B cell (primary cell): ENCODE results near the gene BICDL2. TPM values are rescaled to one million over a fixed set of nuclear protein-coding genes. Genes with fewer than 3 reads are reported as not detected.

Experiments used
- ATAC-seq: fragments of 200-7000 bp; cut with Tn5 transposase; one replicate; pipeline ENCODE4 v1.10.0; 2021; ENCODE audit warnings: low read depth, mild to moderate bottlenecking, moderate number of reproducible peaks, moderate library complexity
- CTCF ChIA-PET: fragments of 350-600 bp; sonication (Branson Sonifier 250); formaldehyde crosslinking; loops from one replicate; lab custom pipeline; 2021; ENCODE audit warnings: antibody characterized with exemption, inconsistent platforms; lab: Charles Lee
- POLR2A ChIA-PET: fragments of 350-600 bp; sonication (Branson Sonifier 250); formaldehyde crosslinking; loops from one replicate; lab custom pipeline; 2021; ENCODE audit warnings: antibody characterized with exemption; lab: Charles Lee
- DNase-seq: peaks from one replicate; pipeline ENCODE4 v3.0.0; 2013
- H2AFZ ChIP-seq: 2 replicates; pipeline ENCODE4 v1.6.1; 2012; ENCODE audit warnings: mild to moderate bottlenecking, low read depth, low read length; ENCODE audit not compliant: insufficient read depth, poor library complexity, severe bottlenecking
- H3K27ac ChIP-seq, 2 donors: 1 replicate in 1 of 2; 2 replicates in 1 of 2; pipeline ENCODE4 v1.5.1; 2012 to 2013; ENCODE audit warnings: low read length in 2 of 2, mild to moderate bottlenecking in 2 of 2, moderate library complexity in 1 of 2
- H3K27me3 ChIP-seq, 4 experiments: fragments of 200-600 bp in 1 of 4; sonication (generic) in 1 of 4; replicated peaks in 1 of 4; 1 replicate in 2 of 4; 2 replicates in 2 of 4; pipeline versions ENCODE4 v1.6.1 to v1.7.0; 2013 to 2016; ENCODE audit warnings: low read length in 3 of 4, mild to moderate bottlenecking in 2 of 4, mixed read lengths in 1 of 4, moderate library complexity in 1 of 4; ENCODE audit not compliant: insufficient read depth in 4 of 4, control insufficient read depth in 3 of 4; ENCODE audit errors: control extremely low read depth in 1 of 4
- H3K36me3 ChIP-seq, 2 experiments: replicated peaks in 1 of 2; 1 replicate in 1 of 2; 2 replicates in 1 of 2; pipeline versions ENCODE4 v1.6.1 to v1.7.1; 2013; ENCODE audit warnings: low read length in 1 of 2; ENCODE audit not compliant: insufficient read depth in 2 of 2, control insufficient read depth in 1 of 2; ENCODE audit errors: control extremely low read depth in 1 of 2, extremely low read depth in 1 of 2
- H3K4me1 ChIP-seq, 2 donors: fragments of 200-600 bp in 1 of 2; sonication (generic) in 1 of 2; 1 replicate in 1 of 2; 2 replicates in 1 of 2; pipeline versions ENCODE4 v1.5.1 to v1.6.1; 2013 to 2017; ENCODE audit warnings: low read length in 2 of 2; ENCODE audit not compliant: control insufficient read depth in 2 of 2, insufficient read depth in 2 of 2
- H3K4me2 ChIP-seq: replicated peaks from 2 replicates; pipeline ENCODE3; 2012; ENCODE audit warnings: mild to moderate bottlenecking, low read depth, low read length; ENCODE audit not compliant: poor library complexity, severe bottlenecking
- H3K4me3 ChIP-seq, 5 experiments: fragments of 200-600 bp in 1 of 5; sonication (generic) in 1 of 5; 1 replicate in 3 of 5; 2 replicates in 2 of 5; pipeline versions ENCODE4 v1.5.1 to v1.7.0; 2011 to 2016; ENCODE audit warnings: low read length in 4 of 5, mild to moderate bottlenecking in 4 of 5, low read depth in 2 of 5, control low read depth in 1 of 5, moderate library complexity in 1 of 5; ENCODE audit not compliant: insufficient read depth in 1 of 5; ENCODE audit errors: control extremely low read depth in 1 of 5, extremely low read depth in 1 of 5
- H3K79me2 ChIP-seq: fragments of 200-600 bp; sonication (generic); one replicate; pipeline ENCODE4 v1.6.0; 2016; ENCODE audit warnings: low read length; ENCODE audit not compliant: control insufficient read depth, insufficient read depth
- H3K9ac ChIP-seq: fragments of 200-600 bp; sonication (generic); 2 replicates; pipeline ENCODE4 v1.6.1; 2017; ENCODE audit warnings: mild to moderate bottlenecking, low read length, moderate library complexity
- H3K9me3 ChIP-seq, 3 donors: one replicate each; pipeline versions ENCODE4 v1.6.1 to v1.7.1; 2013; ENCODE audit warnings: low read length in 2 of 3; ENCODE audit not compliant: control insufficient read depth in 2 of 3, insufficient read depth in 1 of 3; ENCODE audit errors: control extremely low read depth in 1 of 3
- H4K20me1 ChIP-seq: 2 replicates; pipeline ENCODE4 v1.6.0; 2012; ENCODE audit warnings: mild to moderate bottlenecking, low read length; ENCODE audit not compliant: insufficient read depth, control insufficient read depth, poor library complexity, severe bottlenecking
- H3K27ac Mint-ChIP-seq: one replicate; pipeline ENCODE4 v1.8.0; 2021; ENCODE audit warnings: mixed read lengths
- H3K27me3 Mint-ChIP-seq: one replicate; pipeline ENCODE4 v1.8.0; 2021; ENCODE audit warnings: mixed read lengths
- H3K4me1 Mint-ChIP-seq: one replicate; pipeline ENCODE4 v1.8.0; 2021; ENCODE audit warnings: mixed read lengths
- H3K4me3 Mint-ChIP-seq: one replicate; pipeline ENCODE4 v1.8.0; 2021; ENCODE audit warnings: mixed read lengths
- H3K9me3 Mint-ChIP-seq: one replicate; pipeline ENCODE4 v1.8.0; 2022; ENCODE audit warnings: mixed read lengths; ENCODE audit not compliant: insufficient read depth
- CTCF ChIP-seq: fragments of 200-600 bp; IDR thresholded peaks from one replicate; pipeline ENCODE4 v1.8.0; 2022; ENCODE audit warnings: antibody characterized with exemption, mild to moderate bottlenecking
- EZH2 ChIP-seq: IDR thresholded peaks from 2 replicates; pipeline ENCODE4 v1.6.1; 2012; ENCODE audit warnings: borderline replicate concordance, low read depth, mild to moderate bottlenecking, moderate library complexity, low read length; ENCODE audit not compliant: insufficient read depth, poor library complexity, severe bottlenecking
- WGBS: methylation state at CpG from one replicate; pipeline ENCODE4 v1.1.5; 2013; ENCODE audit warnings: missing lambda C conversion rate; ENCODE audit not compliant: insufficient coverage; 5-methylcytosine and 5-hydroxymethylcytosine counted together
- intact Hi-C: fragments of 100-400 bp; cut with micrococcal nuclease; formaldehyde crosslinking; loops from one replicate; pipeline ENCODE4 v1.10.0; 2022
- polyA plus RNA-seq: library from polyadenylated mRNA; depleted of rRNA; stranded (reverse); fragments of >200 nt; gene quantifications from 2 replicates; pipeline ENCODE4 v1.2.3, GENCODE V29; 2012
- total RNA-seq, 2 donors: library from RNA; stranded (reverse); fragments of 120-200 nt in 1 of 2; gene quantifications; 1 replicate in 1 of 2; 2 replicates in 1 of 2; pipeline versions ENCODE4 v1.2.3 to v1.2.4, GENCODE V29; 2013 to 2022

Gene BICDL2
- total and polyA plus RNA-seq, 2 donors (not counting 1 experiment from before 2014, with no cell fraction given) = 0.20 TPM; not detected in 1

DNA sequence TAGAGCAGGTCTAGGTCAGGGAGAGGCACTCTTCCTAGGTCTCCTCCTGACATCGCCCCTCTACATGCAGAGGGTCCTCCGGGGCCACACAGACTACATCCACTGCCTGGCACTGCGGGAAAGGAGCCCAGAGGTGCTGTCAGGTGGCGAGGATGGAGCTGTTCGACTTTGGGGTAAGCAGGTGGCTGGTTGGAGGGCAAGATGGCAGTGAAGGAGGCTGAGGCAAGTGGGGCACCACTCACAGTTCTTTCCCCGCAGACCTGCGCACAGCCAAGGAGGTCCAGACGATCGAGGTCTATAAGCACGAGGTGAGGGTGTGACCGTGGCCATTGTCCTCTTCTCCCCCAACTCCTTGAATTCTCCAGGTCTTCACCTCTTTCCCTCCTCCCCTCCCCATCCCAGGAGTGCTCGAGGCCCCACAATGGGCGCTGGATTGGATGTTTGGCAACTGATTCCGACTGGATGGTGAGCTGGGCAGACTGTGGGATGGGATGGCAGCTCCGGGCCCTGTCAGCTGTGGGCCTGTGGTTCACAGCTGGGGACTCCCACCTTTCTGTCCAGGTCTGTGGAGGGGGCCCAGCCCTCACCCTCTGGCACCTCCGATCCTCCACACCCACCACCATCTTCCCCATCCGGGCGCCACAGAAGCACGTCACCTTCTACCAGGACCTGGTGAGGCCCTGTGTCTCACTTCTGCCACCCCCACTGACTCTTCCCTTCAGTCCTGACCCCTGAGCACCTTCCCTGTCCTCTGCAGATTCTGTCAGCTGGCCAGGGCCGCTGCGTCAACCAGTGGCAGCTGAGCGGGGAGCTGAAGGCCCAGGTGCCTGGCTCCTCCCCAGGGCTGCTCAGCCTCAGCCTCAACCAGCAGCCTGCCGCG lies 9.9 kb downstream of the BICDL2 start:
- Histone ChIP-seq H3K79me2 (peaks cover 15% of the 10 kb centered on the region), H3K9me3 (peaks cover 0 to 17% (median 0%) of the 10 kb centered on the region in 3 donors), H2AFZ (no peak overlapping the region), H3K4me1 (peaks cover 45 to 49% of the 10 kb centered on the region in 2 donors), H4K20me1 (peaks cover 47% of the 10 kb centered on the region), H3K4me2 (no peak overlapping the region), H3K9ac (no peak overlapping the region), H3K27ac (no peak overlapping the region), H3K36me3 (peaks cover 0 to 18% of the 10 kb centered on the region in 2 experiments), H3K4me3 (no peak overlapping the region), H3K27me3 (peaks cover 0 to 34% (median 19%) of the 10 kb centered on the region in 4 experiments)
- Mint-ChIP-seq H3K9me3 (no peaks in the 10 kb centered on the region), H3K4me1 (peaks cover 43% of the 10 kb centered on the region), H3K27ac (no peak overlapping the region), H3K4me3 (no peak overlapping the region), H3K27me3 (peaks cover 16% of the 10 kb centered on the region)
- intact Hi-C loops = loop anchor here (10.0 kb wide), 2 partner anchors 258 to 1722 kb away; partner anchors contain the start of genes UBE2I and ZNF263
- POLR2A ChIA-PET = interaction anchor here (0.7 kb wide), 1 partner anchor 430 kb away, joined by 3 read pairs; no protein-coding TSS in a partner anchor
- no peak for ATAC-seq
- TF ChIP-seq EZH2 (no peak), CTCF (no peak)
- no peak for DNase-seq
- CTCF ChIA-PET = interaction anchor here (0.6 to 8.9 kb wide), 10 partner anchors 7 to 1110 kb away, joined by 3 to 213 read pairs (median 7); partner anchors contain the start of gene TNFRSF12A
- WGBS = 97% methylated on average over 22 of the region's 24 CpGs
